OCI-LY3 (cell line): ENCODE measurements around the gene TRPM1.

Source experiments
- H2AFZ ChIP-seq: fragments of 200-600, 300-600 bp; shearing (Covaris generic); 2 replicates; pipeline ENCODE4 v1.6.0; 2014; ENCODE audit warnings: antibody characterized with exemption, low read depth, low read length
- H3K27ac ChIP-seq: fragments of 200-600, 300-600 bp; sonication (generic); 2 replicates; pipeline ENCODE4 v1.5.1; 2014; ENCODE audit warnings: mild to moderate bottlenecking, low read length, moderate library complexity, mixed read lengths
- H3K27me3 ChIP-seq: fragments of 200-600, 300-600 bp; sonication (generic); 2 replicates; pipeline ENCODE4 v1.6.1; 2014; ENCODE audit warnings: low read depth, low read length, mixed read lengths
- H3K36me3 ChIP-seq: fragments of 200-600, 300-600 bp; sonication (generic); replicated peaks from 2 replicates; pipeline ENCODE3; 2014; ENCODE audit warnings: low read depth, low read length, mixed read lengths
- H3K4me1 ChIP-seq: fragments of 300-600, 200-600 bp; sonication (generic); 2 replicates; pipeline ENCODE4 v1.6.1; 2014; ENCODE audit warnings: low read length, mixed read lengths
- H3K4me2 ChIP-seq: fragments of 200-600, 300-600 bp; sonication (generic); 2 replicates; pipeline ENCODE4 v1.6.1; 2014; ENCODE audit warnings: low read length, mixed read lengths
- H3K4me3 ChIP-seq: fragments of 300-600, 200-600 bp; sonication (generic); 2 replicates; pipeline ENCODE4 v1.5.1; 2014; ENCODE audit warnings: antibody characterized with exemption, mild to moderate bottlenecking, low read length, moderate library complexity
- H3K79me2 ChIP-seq: fragments of 300-600, 200-600 bp; shearing (Covaris generic); 2 replicates; pipeline ENCODE4 v1.6.1; 2014; ENCODE audit warnings: mild to moderate bottlenecking, low read length, mixed read lengths
- H3K9ac ChIP-seq: fragments of 300-600, 200-600 bp; shearing (Covaris generic); 2 replicates; pipeline ENCODE4 v1.6.0; 2014; ENCODE audit warnings: mild to moderate bottlenecking, low read length, moderate library complexity
- H3K9me3 ChIP-seq: fragments of 200-600, 300-600 bp; shearing (Covaris generic); 2 replicates; pipeline ENCODE4 v1.6.1; 2014; ENCODE audit warnings: low read length, mixed read lengths; ENCODE audit not compliant: insufficient read depth
- H4K20me1 ChIP-seq: fragments of 200-600, 300-600 bp; sonication (generic); 2 replicates; pipeline ENCODE4 v1.6.1; 2016; ENCODE audit warnings: low read length, mixed read lengths; ENCODE audit not compliant: insufficient read depth
- EZH2phosphoT487 ChIP-seq: fragments of 200-600 bp; shearing (Covaris generic); IDR thresholded peaks from 2 replicates; pipeline ENCODE4 v1.6.1; 2018; ENCODE audit warnings: antibody characterized with exemption, mixed run types, low read depth
- TF ChIP-seq, protein P1 (sequence below): fragments of 200-600, 300-600 bp; sonication (generic); IDR thresholded peaks from 2 replicates; pipeline ENCODE4 v1.5.1; 2014; ENCODE audit warnings: antibody characterized with exemption, low read length, low read depth

TRPM1 gene

DNA sequence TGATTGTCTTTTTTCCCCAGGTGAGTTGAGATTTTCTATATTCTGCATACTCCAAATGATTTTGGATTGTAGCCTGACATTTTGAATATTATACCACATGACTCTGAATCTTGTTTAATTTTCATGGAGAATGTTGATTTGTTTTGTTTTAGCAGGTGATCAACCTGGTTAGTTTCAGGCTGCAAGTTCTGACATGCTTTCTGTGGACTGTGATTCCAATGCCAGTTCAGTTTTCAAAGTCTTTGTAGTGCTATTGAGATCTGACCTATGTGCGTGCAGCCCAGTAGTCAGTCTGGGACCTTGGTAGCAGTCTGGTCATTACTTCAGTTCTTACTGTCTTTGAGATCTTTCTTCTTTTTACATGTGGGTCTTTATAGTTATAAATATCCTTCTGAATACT, 91.5 kb downstream of the TRPM1 start:
- H2AFZ ChIP-seq: no peak overlapping the region
- H3K27me3 ChIP-seq: peaks cover 4% of the 10 kb centered on the region; the same call in 1 of the 2 replicates
- no peak overlapping the region for H3K4me3 ChIP-seq
- no peaks in the 10 kb centered on the region for H3K9me3 ChIP-seq
- no peak overlapping the region for H3K4me2 ChIP-seq
- H3K27ac ChIP-seq: no peak overlapping the region
- no peaks in the 10 kb centered on the region for H3K36me3 ChIP-seq
- no peaks in the 10 kb centered on the region for H3K79me2 ChIP-seq
- no peak overlapping the region for H3K9ac ChIP-seq
- no peaks in the 10 kb centered on the region for H4K20me1 ChIP-seq
- TF ChIP-seq, protein P1, sequence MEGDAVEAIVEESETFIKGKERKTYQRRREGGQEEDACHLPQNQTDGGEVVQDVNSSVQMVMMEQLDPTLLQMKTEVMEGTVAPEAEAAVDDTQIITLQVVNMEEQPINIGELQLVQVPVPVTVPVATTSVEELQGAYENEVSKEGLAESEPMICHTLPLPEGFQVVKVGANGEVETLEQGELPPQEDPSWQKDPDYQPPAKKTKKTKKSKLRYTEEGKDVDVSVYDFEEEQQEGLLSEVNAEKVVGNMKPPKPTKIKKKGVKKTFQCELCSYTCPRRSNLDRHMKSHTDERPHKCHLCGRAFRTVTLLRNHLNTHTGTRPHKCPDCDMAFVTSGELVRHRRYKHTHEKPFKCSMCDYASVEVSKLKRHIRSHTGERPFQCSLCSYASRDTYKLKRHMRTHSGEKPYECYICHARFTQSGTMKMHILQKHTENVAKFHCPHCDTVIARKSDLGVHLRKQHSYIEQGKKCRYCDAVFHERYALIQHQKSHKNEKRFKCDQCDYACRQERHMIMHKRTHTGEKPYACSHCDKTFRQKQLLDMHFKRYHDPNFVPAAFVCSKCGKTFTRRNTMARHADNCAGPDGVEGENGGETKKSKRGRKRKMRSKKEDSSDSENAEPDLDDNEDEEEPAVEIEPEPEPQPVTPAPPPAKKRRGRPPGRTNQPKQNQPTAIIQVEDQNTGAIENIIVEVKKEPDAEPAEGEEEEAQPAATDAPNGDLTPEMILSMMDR: no peak
- no peak for TF ChIP-seq EZH2phosphoT487
- H3K4me1 ChIP-seq: peaks cover 18% of the 10 kb centered on the region

DNA sequence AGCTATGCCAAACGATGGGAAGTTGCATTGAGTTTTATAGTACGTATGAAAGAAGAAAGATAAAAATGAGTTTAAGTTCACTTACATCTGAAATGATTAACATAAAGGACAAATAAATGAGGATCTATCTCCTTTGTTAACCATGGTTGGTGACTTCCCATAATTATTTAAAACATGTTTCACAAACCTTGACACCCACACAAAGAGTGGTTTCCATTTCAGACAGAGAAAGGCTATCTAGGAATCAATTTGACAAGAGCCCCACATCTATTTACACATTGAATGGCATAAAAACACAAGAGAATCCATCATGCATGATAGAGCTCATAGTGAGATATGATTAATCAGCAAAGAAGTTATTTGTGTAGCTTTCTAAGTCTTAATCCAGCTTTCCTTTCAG, 95.9 kb downstream of the TRPM1 start:
- H3K27ac ChIP-seq: no peak overlapping the region
- no peaks in the 10 kb centered on the region for H3K9me3 ChIP-seq
- no peak for TF ChIP-seq EZH2phosphoT487
- TF ChIP-seq, protein P1: no peak
- H3K36me3 ChIP-seq: no peaks in the 10 kb centered on the region
- no peaks in the 10 kb centered on the region for H3K79me2 ChIP-seq
- H4K20me1 ChIP-seq: no peaks in the 10 kb centered on the region
- no peak overlapping the region for H2AFZ ChIP-seq
- no peak overlapping the region for H3K4me2 ChIP-seq
- peaks cover 6% of the 10 kb centered on the region for H3K4me1 ChIP-seq
- no peak overlapping the region for H3K4me3 ChIP-seq
- no peak overlapping the region for H3K9ac ChIP-seq
- H3K27me3 ChIP-seq: peaks cover 24% of the 10 kb centered on the region

DNA sequence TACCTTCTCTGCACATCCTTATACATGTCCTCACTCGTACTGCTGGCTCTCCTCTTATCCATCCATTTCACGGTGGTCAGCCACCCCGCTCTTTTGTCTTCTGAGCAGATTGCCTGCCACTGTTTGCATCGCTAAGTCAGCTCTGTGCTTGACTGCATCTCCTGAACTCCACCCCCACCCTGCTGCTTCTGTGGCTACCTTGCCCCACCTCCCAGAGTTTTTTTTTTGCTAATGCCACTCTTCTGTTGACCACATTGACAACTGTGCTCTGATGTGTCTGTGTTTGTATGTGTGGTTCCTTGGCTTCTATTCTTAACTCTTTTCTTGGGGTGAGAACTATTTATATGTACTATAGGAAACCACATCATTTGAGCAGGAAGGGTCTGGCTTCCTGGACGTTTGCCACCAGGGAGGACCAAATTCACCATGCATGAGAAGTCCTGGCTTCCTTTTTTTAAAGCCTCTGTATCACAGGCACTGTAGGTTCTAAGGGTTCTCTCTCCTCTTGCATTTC, 97.2 kb downstream of the TRPM1 start:
- Histone ChIP-seq H3K27ac (no peak overlapping the region), H3K4me1 (peaks cover 6% of the 10 kb centered on the region), H2AFZ (no peak overlapping the region), H3K27me3 (peaks cover 24% of the 10 kb centered on the region), H3K4me3 (no peak overlapping the region), H3K36me3 (no peaks in the 10 kb centered on the region), H3K9me3 (no peaks in the 10 kb centered on the region), H3K4me2 (no peak overlapping the region), H3K9ac (no peak overlapping the region), H4K20me1 (no peaks in the 10 kb centered on the region), H3K79me2 (no peaks in the 10 kb centered on the region)
- TF ChIP-seq, protein P1: no peak
- no peak for TF ChIP-seq EZH2phosphoT487

DNA sequence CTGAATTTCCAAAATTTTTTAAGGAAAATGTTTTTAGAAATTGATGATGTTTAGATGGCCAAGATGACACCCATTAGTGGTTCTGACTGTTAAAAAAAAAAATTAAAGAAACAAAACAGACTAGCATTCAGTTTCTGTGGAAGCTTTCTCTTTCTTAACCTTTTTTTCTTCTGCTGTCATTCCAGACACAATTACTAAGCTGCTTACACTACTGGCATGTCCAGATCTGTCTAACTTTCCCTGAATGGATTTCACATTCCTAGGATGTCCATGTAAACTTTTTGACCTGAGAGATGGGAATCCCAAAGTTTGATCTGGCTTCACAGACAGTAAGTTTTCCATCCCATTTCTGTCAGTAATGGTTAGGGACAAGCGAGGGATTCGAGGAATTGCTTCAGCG, 99.8 kb downstream of the TRPM1 start:
- H3K27ac ChIP-seq: no peak overlapping the region
- H3K27me3 ChIP-seq: peaks cover 24% of the 10 kb centered on the region
- no peaks in the 10 kb centered on the region for H3K36me3 ChIP-seq
- H3K9ac ChIP-seq: no peak overlapping the region
- no peak overlapping the region for H3K4me2 ChIP-seq
- H4K20me1 ChIP-seq: no peaks in the 10 kb centered on the region
- no peak overlapping the region for H3K4me3 ChIP-seq
- no peaks in the 10 kb centered on the region for H3K9me3 ChIP-seq
- peaks cover 6% of the 10 kb centered on the region for H3K4me1 ChIP-seq
- no peaks in the 10 kb centered on the region for H3K79me2 ChIP-seq
- H2AFZ ChIP-seq: no peak overlapping the region
- TF ChIP-seq EZH2phosphoT487: no peak
- TF ChIP-seq, protein P1: no peak
